ENCODE data around the gene RBM48. TPM values are rescaled to one million over a fixed set of nuclear protein-coding genes. Genes with fewer than 3 reads are reported as not detected.

RBM48 gene
- total and polyA plus RNA-seq, 9 of the 15 experiments (the other 6 are each of a cell fraction or from before 2014, with no cell fraction given), result 9.9 to 35.1 (median 16.3) TPM

DNA sequence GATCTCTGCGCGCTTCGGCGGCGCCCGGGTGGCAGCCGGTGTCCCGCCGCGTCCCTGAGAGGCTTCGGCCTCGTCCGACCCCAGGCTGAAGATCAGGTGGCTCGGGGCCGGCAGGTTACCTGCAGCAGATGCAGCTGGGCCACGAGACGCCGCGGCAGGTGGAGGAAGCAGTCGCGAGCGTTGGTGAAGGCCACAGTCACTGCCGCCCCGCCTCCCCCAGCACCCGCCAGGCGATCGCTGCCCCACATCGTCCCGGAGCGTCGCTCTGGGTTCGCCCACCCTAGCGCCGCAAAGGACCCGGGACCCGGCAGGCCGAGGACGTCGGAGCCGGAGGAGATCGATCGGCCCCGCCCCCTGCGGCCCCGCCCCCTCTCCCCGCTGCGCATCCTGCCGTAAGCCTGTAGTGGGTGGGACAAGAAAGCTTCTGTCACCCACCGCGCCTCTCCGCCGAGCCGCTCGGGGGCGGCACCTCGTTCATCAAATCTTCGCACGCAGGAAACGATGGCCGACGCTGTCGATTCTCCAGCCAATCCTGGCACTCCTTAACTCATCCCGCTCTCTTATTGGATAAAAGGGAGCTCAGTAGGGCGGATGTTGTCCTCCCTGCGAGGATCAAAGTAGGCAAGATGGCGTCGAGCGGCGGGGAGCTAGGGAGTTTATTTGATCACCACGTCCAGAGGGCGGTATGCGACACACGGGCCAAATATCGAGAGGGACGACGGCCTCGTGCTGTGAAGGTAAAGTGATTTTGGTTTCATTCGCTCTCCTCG lies at the start of gene RBM48, which contains the start of gene PEX1 (continued):
- TF ChIP-seq, protein P1, sequence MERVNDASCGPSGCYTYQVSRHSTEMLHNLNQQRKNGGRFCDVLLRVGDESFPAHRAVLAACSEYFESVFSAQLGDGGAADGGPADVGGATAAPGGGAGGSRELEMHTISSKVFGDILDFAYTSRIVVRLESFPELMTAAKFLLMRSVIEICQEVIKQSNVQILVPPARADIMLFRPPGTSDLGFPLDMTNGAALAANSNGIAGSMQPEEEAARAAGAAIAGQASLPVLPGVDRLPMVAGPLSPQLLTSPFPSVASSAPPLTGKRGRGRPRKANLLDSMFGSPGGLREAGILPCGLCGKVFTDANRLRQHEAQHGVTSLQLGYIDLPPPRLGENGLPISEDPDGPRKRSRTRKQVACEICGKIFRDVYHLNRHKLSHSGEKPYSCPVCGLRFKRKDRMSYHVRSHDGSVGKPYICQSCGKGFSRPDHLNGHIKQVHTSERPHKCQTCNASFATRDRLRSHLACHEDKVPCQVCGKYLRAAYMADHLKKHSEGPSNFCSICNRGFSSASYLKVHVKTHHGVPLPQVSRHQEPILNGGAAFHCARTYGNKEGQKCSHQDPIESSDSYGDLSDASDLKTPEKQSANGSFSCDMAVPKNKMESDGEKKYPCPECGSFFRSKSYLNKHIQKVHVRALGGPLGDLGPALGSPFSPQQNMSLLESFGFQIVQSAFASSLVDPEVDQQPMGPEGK (CRISPR knock-in tag; IDR thresholded peaks at IDR 0.05; ENCODE audit: borderline replicate concordance), result no peak
- TF ChIP-seq NFRKB (IDR thresholded peaks at IDR 0.05; ENCODE audit: low read depth), result peak; percentile 99
- TF ChIP-seq, protein P2, sequence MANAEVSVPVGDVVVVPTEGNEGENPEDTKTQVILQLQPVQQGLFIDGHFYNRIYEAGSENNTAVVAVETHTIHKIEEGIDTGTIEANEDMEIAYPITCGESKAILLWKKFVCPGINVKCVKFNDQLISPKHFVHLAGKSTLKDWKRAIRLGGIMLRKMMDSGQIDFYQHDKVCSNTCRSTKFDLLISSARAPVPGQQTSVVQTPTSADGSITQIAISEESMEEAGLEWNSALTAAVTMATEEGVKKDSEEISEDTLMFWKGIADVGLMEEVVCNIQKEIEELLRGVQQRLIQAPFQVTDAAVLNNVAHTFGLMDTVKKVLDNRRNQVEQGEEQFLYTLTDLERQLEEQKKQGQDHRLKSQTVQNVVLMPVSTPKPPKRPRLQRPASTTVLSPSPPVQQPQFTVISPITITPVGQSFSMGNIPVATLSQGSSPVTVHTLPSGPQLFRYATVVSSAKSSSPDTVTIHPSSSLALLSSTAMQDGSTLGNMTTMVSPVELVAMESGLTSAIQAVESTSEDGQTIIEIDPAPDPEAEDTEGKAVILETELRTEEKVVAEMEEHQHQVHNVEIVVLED (CRISPR knock-in tag; IDR thresholded peaks at IDR 0.05), result peak; percentile 91
- no peak for TF ChIP-seq HNRNPH1 (optimal IDR thresholded peaks at IDR 0.05; ENCODE audit: low read depth, low read length)
- no peak for TF ChIP-seq HOXB6 (CRISPR knock-in tag; IDR thresholded peaks at IDR 0.05; ENCODE audit: borderline replicate concordance)
- TF ChIP-seq, protein P3, sequence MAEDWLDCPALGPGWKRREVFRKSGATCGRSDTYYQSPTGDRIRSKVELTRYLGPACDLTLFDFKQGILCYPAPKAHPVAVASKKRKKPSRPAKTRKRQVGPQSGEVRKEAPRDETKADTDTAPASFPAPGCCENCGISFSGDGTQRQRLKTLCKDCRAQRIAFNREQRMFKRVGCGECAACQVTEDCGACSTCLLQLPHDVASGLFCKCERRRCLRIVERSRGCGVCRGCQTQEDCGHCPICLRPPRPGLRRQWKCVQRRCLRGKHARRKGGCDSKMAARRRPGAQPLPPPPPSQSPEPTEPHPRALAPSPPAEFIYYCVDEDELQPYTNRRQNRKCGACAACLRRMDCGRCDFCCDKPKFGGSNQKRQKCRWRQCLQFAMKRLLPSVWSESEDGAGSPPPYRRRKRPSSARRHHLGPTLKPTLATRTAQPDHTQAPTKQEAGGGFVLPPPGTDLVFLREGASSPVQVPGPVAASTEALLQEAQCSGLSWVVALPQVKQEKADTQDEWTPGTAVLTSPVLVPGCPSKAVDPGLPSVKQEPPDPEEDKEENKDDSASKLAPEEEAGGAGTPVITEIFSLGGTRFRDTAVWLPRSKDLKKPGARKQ (CRISPR knock-in tag; IDR thresholded peaks at IDR 0.05), result no peak
- TF ChIP-seq KLF1 (tag; IDR thresholded peaks at IDR 0.05), result no peak
- no peak for TF ChIP-seq ZBTB34 (CRISPR knock-in tag; IDR thresholded peaks at IDR 0.05)
- TF ChIP-seq, protein P4, sequence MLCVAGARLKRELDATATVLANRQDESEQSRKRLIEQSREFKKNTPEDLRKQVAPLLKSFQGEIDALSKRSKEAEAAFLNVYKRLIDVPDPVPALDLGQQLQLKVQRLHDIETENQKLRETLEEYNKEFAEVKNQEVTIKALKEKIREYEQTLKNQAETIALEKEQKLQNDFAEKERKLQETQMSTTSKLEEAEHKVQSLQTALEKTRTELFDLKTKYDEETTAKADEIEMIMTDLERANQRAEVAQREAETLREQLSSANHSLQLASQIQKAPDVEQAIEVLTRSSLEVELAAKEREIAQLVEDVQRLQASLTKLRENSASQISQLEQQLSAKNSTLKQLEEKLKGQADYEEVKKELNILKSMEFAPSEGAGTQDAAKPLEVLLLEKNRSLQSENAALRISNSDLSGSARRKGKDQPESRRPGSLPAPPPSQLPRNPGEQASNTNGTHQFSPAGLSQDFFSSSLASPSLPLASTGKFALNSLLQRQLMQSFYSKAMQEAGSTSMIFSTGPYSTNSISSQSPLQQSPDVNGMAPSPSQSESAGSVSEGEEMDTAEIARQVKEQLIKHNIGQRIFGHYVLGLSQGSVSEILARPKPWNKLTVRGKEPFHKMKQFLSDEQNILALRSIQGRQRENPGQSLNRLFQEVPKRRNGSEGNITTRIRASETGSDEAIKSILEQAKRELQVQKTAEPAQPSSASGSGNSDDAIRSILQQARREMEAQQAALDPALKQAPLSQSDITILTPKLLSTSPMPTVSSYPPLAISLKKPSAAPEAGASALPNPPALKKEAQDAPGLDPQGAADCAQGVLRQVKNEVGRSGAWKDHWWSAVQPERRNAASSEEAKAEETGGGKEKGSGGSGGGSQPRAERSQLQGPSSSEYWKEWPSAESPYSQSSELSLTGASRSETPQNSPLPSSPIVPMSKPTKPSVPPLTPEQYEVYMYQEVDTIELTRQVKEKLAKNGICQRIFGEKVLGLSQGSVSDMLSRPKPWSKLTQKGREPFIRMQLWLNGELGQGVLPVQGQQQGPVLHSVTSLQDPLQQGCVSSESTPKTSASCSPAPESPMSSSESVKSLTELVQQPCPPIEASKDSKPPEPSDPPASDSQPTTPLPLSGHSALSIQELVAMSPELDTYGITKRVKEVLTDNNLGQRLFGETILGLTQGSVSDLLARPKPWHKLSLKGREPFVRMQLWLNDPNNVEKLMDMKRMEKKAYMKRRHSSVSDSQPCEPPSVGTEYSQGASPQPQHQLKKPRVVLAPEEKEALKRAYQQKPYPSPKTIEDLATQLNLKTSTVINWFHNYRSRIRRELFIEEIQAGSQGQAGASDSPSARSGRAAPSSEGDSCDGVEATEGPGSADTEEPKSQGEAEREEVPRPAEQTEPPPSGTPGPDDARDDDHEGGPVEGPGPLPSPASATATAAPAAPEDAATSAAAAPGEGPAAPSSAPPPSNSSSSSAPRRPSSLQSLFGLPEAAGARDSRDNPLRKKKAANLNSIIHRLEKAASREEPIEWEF (CRISPR knock-in tag; IDR thresholded peaks at IDR 0.05), result no peak
- TF ChIP-seq, protein P5, sequence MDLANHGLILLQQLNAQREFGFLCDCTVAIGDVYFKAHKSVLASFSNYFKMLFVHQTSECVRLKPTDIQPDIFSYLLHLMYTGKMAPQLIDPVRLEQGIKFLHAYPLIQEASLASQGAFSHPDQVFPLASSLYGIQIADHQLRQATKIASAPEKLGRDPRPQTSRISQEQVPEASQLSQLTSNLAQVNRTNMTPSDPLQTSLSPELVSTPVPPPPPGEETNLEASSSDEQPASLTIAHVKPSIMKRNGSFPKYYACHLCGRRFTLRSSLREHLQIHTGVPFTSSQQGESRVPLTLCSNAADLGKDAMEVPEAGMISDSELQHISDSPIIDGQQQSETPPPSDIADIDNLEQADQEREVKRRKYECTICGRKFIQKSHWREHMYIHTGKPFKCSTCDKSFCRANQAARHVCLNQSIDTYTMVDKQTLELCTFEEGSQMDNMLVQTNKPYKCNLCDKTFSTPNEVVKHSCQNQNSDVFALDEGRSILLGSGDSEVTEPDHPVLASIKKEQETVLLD (IDR thresholded peaks at IDR 0.05), result peak; percentile 72; the same call in 1 of the 2 replicates
- peak; percentile 62 for TF ChIP-seq NFIC (IDR thresholded peaks at IDR 0.05)
- peak; percentile 13; the same call in 1 of the 2 replicates for TF ChIP-seq ARID1B (IDR thresholded peaks at IDR 0.05)
